ENCODE results near the gene PIK3AP1.

GRCh38 chr10:96598846-96599245, 121.5 kb downstream of the PIK3AP1 start:
- TF ChIP-seq EZH2 (IDR thresholded peaks at IDR 0.05) (no peak), POLR2AphosphoS5 (IDR thresholded peaks at IDR 0.05; ENCODE audit: borderline replicate concordance, low read depth, low read length) (no peak)

Measured in SK-N-MC (cell line).